IPS DF 6.9 (cell line): Measurements from ENCODE around the gene APEX2.
"Not testable (repeated sequence)": the region's sequence is repeated elsewhere in the genome, so short reads cannot be mapped to it uniquely, and the experiment has no call there.

Source experiments
- DNase-seq: peaks from one replicate; pipeline ENCODE4 v3.0.0-alpha.2; 2013; ENCODE audit warnings: low read depth, low spot score
- H3K27ac ChIP-seq: one replicate; pipeline ENCODE4 v1.5.1; 2013; ENCODE audit warnings: low read length, control low read depth
- H3K27me3 ChIP-seq: 2 replicates; pipeline ENCODE4 v1.6.1; 2013; ENCODE audit warnings: mild to moderate bottlenecking, low read length; ENCODE audit not compliant: control insufficient read depth, insufficient read depth
- H3K36me3 ChIP-seq: 2 replicates; pipeline ENCODE4 v1.6.1; 2013; ENCODE audit warnings: low read length; ENCODE audit not compliant: control insufficient read depth, insufficient read depth
- H3K4me1 ChIP-seq: 2 replicates; pipeline ENCODE4 v1.6.1; 2013; ENCODE audit warnings: low read length; ENCODE audit not compliant: control insufficient read depth, insufficient read depth
- H3K4me3 ChIP-seq: 2 replicates; pipeline ENCODE4 v1.5.1; 2013; ENCODE audit warnings: mild to moderate bottlenecking, low read length
- H3K9me3 ChIP-seq: 2 replicates; pipeline ENCODE4 v1.6.1; 2013; ENCODE audit warnings: low read length, inconsistent platforms; ENCODE audit not compliant: control insufficient read depth, insufficient read depth
- WGBS: extraction: QIAGEN DNeasy Blood & Tissue Kit; methylation state at CpG from one replicate; pipeline ENCODE4 v1.1.7; 2013; ENCODE audit warnings: mixed read lengths, missing lambda C conversion rate; ENCODE audit not compliant: insufficient read length, insufficient coverage; 5-methylcytosine and 5-hydroxymethylcytosine counted together

The APEX2 gene

DNA sequence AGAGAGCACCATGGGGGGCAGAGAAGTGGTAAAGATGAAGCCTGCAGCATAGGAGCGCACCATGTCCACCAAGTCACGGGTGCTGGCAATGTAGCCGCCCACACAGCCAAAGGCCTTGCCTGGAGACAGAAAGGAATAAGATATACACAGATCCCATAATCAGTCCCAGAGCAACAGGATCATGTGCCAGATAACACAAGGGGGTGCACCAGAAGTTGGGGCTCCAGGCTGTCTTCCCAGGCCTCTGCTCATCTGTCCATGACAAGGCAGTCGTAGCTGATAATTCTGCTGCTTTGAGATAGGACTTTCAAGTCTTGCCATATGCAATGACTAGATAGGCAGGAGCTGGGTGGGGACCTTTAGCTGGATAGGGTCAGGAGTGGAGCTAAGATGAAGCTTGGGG, 14.7 kb downstream of the APEX2 start:
- H3K4me1 ChIP-seq = no peaks in the 10 kb centered on the region
- H3K9me3 ChIP-seq = no peaks in the 10 kb centered on the region
- no peaks in the 10 kb centered on the region for H3K36me3 ChIP-seq
- no peak overlapping the region for H3K4me3 ChIP-seq
- no CpG with 5 or more reads among the region's 4 CpGs for WGBS
- H3K27me3 ChIP-seq = no peaks in the 10 kb centered on the region
- DNase-seq = no peak
- no peak overlapping the region for H3K27ac ChIP-seq

- Histone ChIP-seq H3K27ac (no peak overlapping the region), H3K36me3 (no peaks in the 10 kb centered on the region), H3K4me3 (no peak overlapping the region), H3K4me1 (no peaks in the 10 kb centered on the region), H3K27me3 (no peaks in the 10 kb centered on the region), H3K9me3 (no peaks in the 10 kb centered on the region)
- no peak for DNase-seq
These were observed 26.0 kb downstream of the APEX2 start for GRCh38 chrX:55026143-55026542.

DNA sequence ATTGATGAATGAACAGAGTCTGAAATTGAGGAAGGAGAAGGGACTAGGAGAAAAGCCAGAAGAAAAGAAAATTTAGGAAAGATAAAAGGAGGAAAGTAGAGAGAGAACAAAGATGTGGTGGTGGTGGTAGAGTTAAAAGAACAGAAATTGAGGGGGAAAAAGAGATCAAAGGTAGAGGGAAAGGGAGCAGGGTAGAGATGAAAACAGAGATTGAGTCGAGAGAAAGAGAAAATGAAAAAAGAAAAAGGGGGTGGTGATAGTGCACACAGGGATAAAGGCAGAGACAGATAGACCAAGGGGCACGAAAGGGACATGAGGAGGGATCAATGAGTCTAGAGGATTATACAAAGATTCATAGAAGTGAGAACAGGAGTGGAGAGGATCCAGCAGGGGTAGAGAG, 26.7 kb downstream of the APEX2 start:
- Histone ChIP-seq H3K36me3 (no peaks in the 10 kb centered on the region), H3K27ac (no peak overlapping the region), H3K4me3 (no peak overlapping the region), H3K27me3 (no peaks in the 10 kb centered on the region), H3K9me3 (no peaks in the 10 kb centered on the region), H3K4me1 (no peaks in the 10 kb centered on the region)
- DNase-seq = no peak
- WGBS = 100% methylated on average over 1 of the region's 2 CpGs

DNA sequence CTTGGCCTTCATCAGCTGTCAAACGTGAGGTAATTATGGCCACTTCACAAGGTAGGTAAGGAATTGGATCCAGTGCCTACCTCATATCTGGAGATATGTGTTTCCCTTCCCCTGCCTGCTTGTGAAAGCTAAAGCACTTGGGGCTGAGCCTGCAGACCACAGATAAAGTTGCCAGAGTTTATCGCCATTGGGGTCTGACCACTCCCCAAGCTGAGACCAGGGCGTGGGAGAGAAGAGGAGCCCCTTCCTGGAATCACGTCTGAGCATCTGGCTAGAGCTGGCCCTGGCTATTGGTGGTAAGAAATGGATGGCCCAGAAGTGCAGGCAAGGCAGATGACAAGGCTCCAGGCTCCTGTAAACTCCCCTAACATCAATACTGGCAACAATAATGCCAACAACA, 27.9 kb downstream of the APEX2 start:
- H3K27ac ChIP-seq = no peak overlapping the region
- H3K9me3 ChIP-seq = no peaks in the 10 kb centered on the region
- no peaks in the 10 kb centered on the region for H3K4me1 ChIP-seq
- no peak overlapping the region for H3K4me3 ChIP-seq
- no CpG with 5 or more reads among the region's 4 CpGs for WGBS
- DNase-seq = no peak
- no peaks in the 10 kb centered on the region for H3K27me3 ChIP-seq
- H3K36me3 ChIP-seq = no peaks in the 10 kb centered on the region

GRCh38 chrX:55028611-55029010, 28.4 kb downstream of the APEX2 start:
- no peaks in the 10 kb centered on the region for H3K27me3 ChIP-seq
- no peak overlapping the region for H3K4me3 ChIP-seq
- no peaks in the 10 kb centered on the region for H3K4me1 ChIP-seq
- no peaks in the 10 kb centered on the region for H3K9me3 ChIP-seq
- no peak for DNase-seq
- no peak overlapping the region for H3K27ac ChIP-seq
- H3K36me3 ChIP-seq = no peaks in the 10 kb centered on the region

GRCh38 chrX:55029291-55029690, 29.1 kb downstream of the APEX2 start:
- no peaks in the 10 kb centered on the region for H3K4me1 ChIP-seq
- no peak for DNase-seq
- no peaks in the 10 kb centered on the region for H3K36me3 ChIP-seq
- H3K27ac ChIP-seq = no peak overlapping the region
- no peak overlapping the region for H3K4me3 ChIP-seq
- H3K27me3 ChIP-seq = no peaks in the 10 kb centered on the region
- no CpG with 5 or more reads among the region's 2 CpGs for WGBS
- H3K9me3 ChIP-seq = no peaks in the 10 kb centered on the region

DNA sequence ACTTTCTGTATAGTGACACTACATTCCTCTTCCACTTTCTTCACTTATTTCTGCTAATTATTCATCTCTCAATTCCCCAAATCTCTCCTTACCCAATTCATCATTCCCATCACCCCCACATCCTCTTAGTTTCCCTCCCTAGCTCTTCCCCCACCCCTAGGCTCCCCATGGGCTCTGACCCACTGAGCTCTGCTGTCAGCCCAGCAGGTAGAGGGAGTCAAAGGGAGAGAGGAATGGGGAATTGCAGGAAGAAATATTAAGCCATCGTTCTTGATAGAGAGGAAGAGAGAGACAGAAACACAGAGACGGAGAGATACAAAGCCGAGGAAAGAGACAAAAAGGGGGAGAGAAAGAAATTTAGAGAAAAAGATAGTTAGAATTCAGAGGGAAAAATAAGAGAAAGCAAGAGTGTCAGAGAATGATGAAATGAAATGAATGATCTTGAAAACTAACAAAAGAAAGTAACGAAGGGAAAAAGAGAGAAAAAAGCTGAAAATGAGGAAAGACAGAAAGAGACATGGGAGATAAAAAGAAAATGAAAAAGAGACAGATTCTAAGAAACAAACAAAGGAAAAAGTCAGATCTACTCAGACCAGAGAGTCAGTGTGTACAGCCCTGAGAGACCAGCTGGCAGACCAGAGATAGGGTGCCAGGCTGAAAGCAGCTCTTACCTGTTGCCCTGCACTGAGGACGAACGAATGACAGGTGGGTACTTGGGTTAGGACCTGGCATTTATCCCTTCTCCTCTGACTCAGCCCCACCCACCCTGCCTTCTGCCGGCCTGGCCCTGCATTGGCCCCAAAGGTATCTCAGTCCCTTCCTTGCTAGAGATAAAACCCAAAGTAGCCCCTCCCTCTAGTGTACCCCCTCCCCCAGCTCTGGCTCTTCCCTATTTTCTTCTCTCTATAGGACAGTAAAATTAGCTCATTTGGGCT, 30.4 kb downstream of the APEX2 start, which contains the start of gene ALAS2:
ALAS2 (minus strand) TSS at position 707 of the 935 bp plus-strand sequence. CDS start 4,977 bp downstream, outside the sequence.
- H3K4me1 ChIP-seq = no peaks in the 10 kb centered on the region
- DNase-seq = no peak
- H3K27ac ChIP-seq = no peak within 1 kb of the TSS
- H3K36me3 ChIP-seq = no peaks in the 10 kb centered on the region
- no peak within 1 kb of the TSS for H3K4me3 ChIP-seq
- no peaks in the 10 kb centered on the region for H3K27me3 ChIP-seq
- H3K9me3 ChIP-seq = no peaks in the 10 kb centered on the region
- no CpG with 5 or more reads among the region's 7 CpGs for whole genome bisulfite sequencing

GRCh38 chrX:55033429-55033828, 33.3 kb downstream of the APEX2 start:
- Histone ChIP-seq H3K4me3 (no peak overlapping the region), H3K27me3 (no peaks in the 10 kb centered on the region), H3K27ac (no peak overlapping the region), H3K9me3 (no peaks in the 10 kb centered on the region), H3K36me3 (no peaks in the 10 kb centered on the region), H3K4me1 (no peaks in the 10 kb centered on the region)
- no CpG with 5 or more reads among the region's 2 CpGs for WGBS
- DNase-seq = no peak

GRCh38 chrX:55039471-55039870, 39.3 kb downstream of the APEX2 start:
- Histone ChIP-seq H3K27me3 (no peaks in the 10 kb centered on the region), H3K27ac (no peak overlapping the region), H3K9me3 (no peaks in the 10 kb centered on the region), H3K4me1 (no peaks in the 10 kb centered on the region), H3K4me3 (no peak overlapping the region), H3K36me3 (no peaks in the 10 kb centered on the region)
- no CpG with 5 or more reads among the region's 3 CpGs for WGBS
- DNase-seq = no peak

- no CpG with 5 or more reads among the region's 6 CpGs for WGBS
These were observed 41.4 kb downstream of the APEX2 start for GRCh38 chrX:55041514-55041913.

DNA sequence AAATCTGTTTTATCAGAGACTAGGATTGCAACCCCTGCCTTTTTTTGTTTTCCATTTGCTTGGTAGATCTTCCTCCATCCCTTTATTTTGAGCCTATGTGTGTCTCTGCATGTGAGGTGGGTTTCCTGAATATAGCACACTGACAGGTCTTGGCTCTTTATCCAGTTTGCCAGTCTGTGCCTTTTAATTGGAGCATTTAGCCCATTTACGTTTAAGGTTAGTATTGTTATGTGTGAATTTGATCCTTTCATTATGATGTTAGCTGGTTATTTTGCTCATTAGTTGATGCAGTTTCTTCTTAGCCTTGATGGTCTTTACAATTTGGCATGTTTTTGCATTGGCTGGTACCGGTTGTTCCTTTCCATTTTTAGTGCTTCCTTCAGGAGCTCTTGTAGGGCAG, 50.4 kb downstream of the APEX2 start:
- not testable (repeated sequence) for H3K27ac ChIP-seq, H3K27me3 ChIP-seq, H3K4me1 ChIP-seq, H3K9me3 ChIP-seq, H3K4me3 ChIP-seq, H3K36me3 ChIP-seq, DNase-seq
- WGBS = no CpG with 5 or more reads among the region's 2 CpGs

More at GRCh38 chrX:55041514-55041913, 41.4 kb downstream of the APEX2 start:
- Histone ChIP-seq H3K36me3 (no peaks in the 10 kb centered on the region), H3K27ac (no peak overlapping the region), H3K9me3 (no peaks in the 10 kb centered on the region), H3K27me3 (no peaks in the 10 kb centered on the region), H3K4me3 (no peak overlapping the region), H3K4me1 (no peaks in the 10 kb centered on the region)
- DNase-seq = no peak
